Left ventricle myocardium inferior (tissue), 1 donor: Measurements from ENCODE around the gene GCNA. TPM values are rescaled to one million over a fixed set of nuclear protein-coding genes. Genes with fewer than 3 reads are reported as not detected.
"Not testable (repeated sequence)": the region's sequence is repeated elsewhere in the genome, so short reads cannot be mapped to it uniquely, and the experiment has no call there.

Experiments
- DNase-seq: peaks from one replicate; pipeline ENCODE4 v3.0.0-alpha.2; 2020
- H3K27ac ChIP-seq: fragments of 200-600 bp; replicated peaks from 2 replicates; pipeline ENCODE4 v1.8.0; 2021
- H3K27me3 ChIP-seq: fragments of 200-600 bp; 2 replicates; pipeline ENCODE4 v1.8.0; 2021; ENCODE audit warnings: low read depth
- H3K36me3 ChIP-seq: fragments of 200-600 bp; 2 replicates; pipeline ENCODE4 v1.8.0; 2021
- H3K4me1 ChIP-seq: fragments of 200-600 bp; 2 replicates; pipeline ENCODE4 v1.8.0; 2021
- H3K4me3 ChIP-seq: fragments of 200-600 bp; 2 replicates; pipeline ENCODE4 v1.8.0; 2021; ENCODE audit warnings: mild to moderate bottlenecking, moderate library complexity
- H3K9me3 ChIP-seq: fragments of 200-600 bp; replicated peaks from 2 replicates; pipeline ENCODE4 v1.8.0; 2021
- intact Hi-C: fragments of 100-400 bp; cut with micrococcal nuclease; formaldehyde crosslinking; loops from one replicate; pipeline ENCODE4 v1.11.0; 2022
- total RNA-seq: library from RNA; stranded (reverse); fragmentation: NEBNext Ultra II Directional; extraction: Animal tissue kit (Norgen Biotek cat#: 25700); gene quantifications from one replicate; pipeline ENCODE4 v1.2.1, GENCODE V29; 2021
- TF ChIP-seq, protein P1 (sequence below): fragments of 200-600 bp; IDR thresholded peaks from 2 replicates; pipeline ENCODE4 v1.8.0; 2021; ENCODE audit warnings: antibody characterized with exemption, mild to moderate bottlenecking, borderline replicate concordance
- donor health status: DM: no; HTN: yes; CAD: no; lungs with severe emphysema.

Gene GCNA
- total RNA-seq, 1 donor from 2014 or later = 1.4 TPM

- H3K4me1 ChIP-seq = no peaks in the 10 kb centered on the region
- DNase-seq = no peak
- peaks cover 14% of the 10 kb centered on the region for H3K36me3 ChIP-seq
- H3K9me3 ChIP-seq = no peaks in the 10 kb centered on the region
- H3K27me3 ChIP-seq = no peaks in the 10 kb centered on the region
- no peak overlapping the region for H3K4me3 ChIP-seq
- TF ChIP-seq, protein P1, sequence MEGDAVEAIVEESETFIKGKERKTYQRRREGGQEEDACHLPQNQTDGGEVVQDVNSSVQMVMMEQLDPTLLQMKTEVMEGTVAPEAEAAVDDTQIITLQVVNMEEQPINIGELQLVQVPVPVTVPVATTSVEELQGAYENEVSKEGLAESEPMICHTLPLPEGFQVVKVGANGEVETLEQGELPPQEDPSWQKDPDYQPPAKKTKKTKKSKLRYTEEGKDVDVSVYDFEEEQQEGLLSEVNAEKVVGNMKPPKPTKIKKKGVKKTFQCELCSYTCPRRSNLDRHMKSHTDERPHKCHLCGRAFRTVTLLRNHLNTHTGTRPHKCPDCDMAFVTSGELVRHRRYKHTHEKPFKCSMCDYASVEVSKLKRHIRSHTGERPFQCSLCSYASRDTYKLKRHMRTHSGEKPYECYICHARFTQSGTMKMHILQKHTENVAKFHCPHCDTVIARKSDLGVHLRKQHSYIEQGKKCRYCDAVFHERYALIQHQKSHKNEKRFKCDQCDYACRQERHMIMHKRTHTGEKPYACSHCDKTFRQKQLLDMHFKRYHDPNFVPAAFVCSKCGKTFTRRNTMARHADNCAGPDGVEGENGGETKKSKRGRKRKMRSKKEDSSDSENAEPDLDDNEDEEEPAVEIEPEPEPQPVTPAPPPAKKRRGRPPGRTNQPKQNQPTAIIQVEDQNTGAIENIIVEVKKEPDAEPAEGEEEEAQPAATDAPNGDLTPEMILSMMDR = no peak
- intact Hi-C loops = no loop called here
- no peak overlapping the region for H3K27ac ChIP-seq
These were observed 1.7 kb downstream of the GCNA start for GRCh38 chrX:71579990-71580380.

- intact Hi-C loops = no loop called here
- no peaks in the 10 kb centered on the region for H3K27me3 ChIP-seq
- no peaks in the 10 kb centered on the region for H3K9me3 ChIP-seq
- H3K27ac ChIP-seq = peak overlapping the region; percentile 54
- no peaks in the 10 kb centered on the region for H3K4me1 ChIP-seq
- no peak overlapping the region for H3K4me3 ChIP-seq
- TF ChIP-seq, protein P1 = no peak
- peaks cover 5% of the 10 kb centered on the region for H3K36me3 ChIP-seq
- no peak for DNase-seq
These were observed 3.0 kb downstream of the GCNA start for GRCh38 chrX:71581210-71581609.

DNA sequence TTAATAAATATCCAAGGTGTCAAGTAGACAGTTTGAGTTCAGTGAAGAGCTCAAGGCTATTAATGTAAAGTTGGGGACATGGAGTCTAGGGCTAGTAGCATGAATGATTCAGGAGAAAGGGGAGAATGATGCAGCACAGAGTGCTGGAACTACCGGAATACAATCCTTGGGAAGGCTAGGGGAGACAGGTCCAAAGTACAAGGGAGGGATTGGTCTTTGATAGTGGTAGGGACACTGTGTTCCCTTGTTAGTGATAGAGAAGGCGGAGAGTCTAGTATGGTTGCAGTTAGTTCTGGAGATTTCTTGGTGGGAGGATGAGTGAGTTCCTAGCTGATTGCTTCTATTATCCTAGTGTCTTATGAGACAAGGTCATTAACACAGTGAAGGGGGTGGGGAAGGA, 8.7 kb downstream of the GCNA start:
- Histone ChIP-seq H3K4me1 (no peaks in the 10 kb centered on the region), H3K27me3 (no peaks in the 10 kb centered on the region), H3K36me3 (no peaks in the 10 kb centered on the region), H3K9me3 (no peaks in the 10 kb centered on the region), H3K4me3 (no peak overlapping the region), H3K27ac (peak overlapping the region; percentile 33)
- DNase-seq = no peak
- TF ChIP-seq, protein P1 = no peak
- intact Hi-C loops = no loop called here

GRCh38 chrX:71593210-71593609, 15.0 kb downstream of the GCNA start:
- H3K27ac ChIP-seq, H3K27me3 ChIP-seq, H3K4me1 ChIP-seq, H3K36me3 ChIP-seq, H3K4me3 ChIP-seq, DNase-seq, H3K9me3 ChIP-seq, intact Hi-C loops: not testable (repeated sequence)

DNA sequence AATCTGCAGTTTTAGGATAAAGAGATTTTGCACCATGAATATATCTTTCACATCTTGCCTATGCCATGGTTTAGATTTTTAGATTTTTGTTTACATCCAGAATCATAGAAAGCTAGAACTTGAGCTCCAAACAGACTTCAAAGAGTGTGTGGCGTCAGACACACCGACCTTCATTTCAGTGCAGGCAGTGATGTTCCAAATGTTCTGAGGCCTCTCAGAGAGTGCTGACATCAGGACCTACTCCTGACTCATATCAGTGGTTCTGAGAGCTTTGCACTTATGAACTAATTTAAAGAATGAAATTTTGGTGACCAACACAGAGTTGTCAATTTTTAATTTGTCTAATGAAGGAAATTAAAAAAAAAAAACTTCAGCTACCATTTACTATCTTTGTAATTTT, 21.7 kb downstream of the GCNA start:
- Histone ChIP-seq H3K27me3 (no peaks in the 10 kb centered on the region), H3K4me3 (no peak overlapping the region), H3K9me3 (no peaks in the 10 kb centered on the region), H3K4me1 (no peaks in the 10 kb centered on the region), H3K36me3 (peaks cover 48% of the 10 kb centered on the region), H3K27ac (no peak overlapping the region)
- intact Hi-C loops = no loop called here
- no peak for DNase-seq
- TF ChIP-seq, protein P1 = no peak

DNA sequence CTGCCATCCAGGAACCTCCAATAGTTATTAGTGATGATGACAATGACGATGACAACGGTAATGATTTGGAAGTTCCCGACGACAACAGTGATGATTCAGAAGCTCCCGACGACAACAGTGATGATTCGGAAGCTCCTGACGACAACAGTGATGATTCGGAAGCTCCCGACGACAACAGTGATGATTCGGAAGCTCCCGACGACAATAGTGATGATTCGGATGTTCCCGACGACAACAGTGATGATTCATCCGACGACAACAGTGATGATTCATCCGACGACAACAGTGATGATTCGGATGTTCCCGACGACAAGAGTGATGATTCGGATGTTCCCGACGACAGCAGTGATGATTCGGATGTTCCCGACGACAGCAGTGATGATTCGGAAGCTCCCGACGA, 25.4 kb downstream of the GCNA start:
- H3K36me3 ChIP-seq = peaks cover 48% of the 10 kb centered on the region
- no peaks in the 10 kb centered on the region for H3K27me3 ChIP-seq
- H3K9me3 ChIP-seq = no peaks in the 10 kb centered on the region
- intact Hi-C loops = no loop called here
- H3K4me1 ChIP-seq = peaks cover 22% of the 10 kb centered on the region
- no peak overlapping the region for H3K27ac ChIP-seq
- TF ChIP-seq, protein P1 = no peak
- no peak for DNase-seq
- H3K4me3 ChIP-seq = no peak overlapping the region
